Measurements from ENCODE around the gene OR5J2. TPM values are rescaled to one million over a fixed set of nuclear protein-coding genes. Genes with fewer than 3 reads are reported as not detected.

OR5J2 gene
- total and polyA plus RNA-seq, 2 of the 13 experiments (the other 11 are each of a cell fraction or from before 2014, with no cell fraction given) = not detected

GRCh38 chr11:56151376-56151775 lies 25.0 kb upstream of the OR5J2 start:
- Histone ChIP-seq H4K20me1 (ENCODE audit: insufficient read depth, low read length) (no peaks in the 10 kb centered on the region), H3K36me3 (replicated peaks in 1 of 2; ENCODE audit: control insufficient read depth in 1 of 2, insufficient read depth in 2 of 2, low read length in 2 of 2) (no peaks in the 10 kb centered on the region), H3K4me1 (ENCODE audit: insufficient read depth, low read length) (no peaks in the 10 kb centered on the region), H3K79me2 (ENCODE audit: insufficient read depth, low read length) (no peaks in the 10 kb centered on the region), H3K27ac (ENCODE audit: extremely low read length, insufficient read depth, low read length) (no peak overlapping the region), H2AFZ (ENCODE audit: low read length) (no peak overlapping the region), H3K4me2 (ENCODE audit: low read depth, low read length) (no peak overlapping the region), H3K4me3 (replicated peaks in 1 of 3; ENCODE audit: insufficient read depth in 1 of 3, low read depth in 2 of 3, low read length in 3 of 3) (no peak overlapping the region), H3K27me3 (ENCODE audit: control insufficient read depth in 1 of 2, insufficient read depth in 2 of 2, low read length in 2 of 2) (no peaks in the 10 kb centered on the region), H3K9ac (ENCODE audit: insufficient read depth, low read depth, low read length) (no peak overlapping the region), H3K9me3 (ENCODE audit: low read length) (peaks cover 87% of the 10 kb centered on the region)
- in situ Hi-C loops (cut with HindIII; ENCODE audit: extremely low pct_ligation_motif_present, low pct_unique_long_range_greater_than_20kb) (no loop called here), intact Hi-C loops (cut with micrococcal nuclease; ENCODE audit: unreplicated experiment) (loop anchor here (10.0 kb wide), 1 partner anchor 53 kb away; no protein-coding TSS in a partner anchor)
- POLR2A ChIA-PET = no interaction called here
- ATAC-seq (no peak), FAIRE-seq (no peak), DNase-seq (ENCODE audit: low spot score) (no peak)
- no TSS peak for BruUV-seq (replicated peaks)
- CTCF ChIA-PET (ENCODE audit: low intra/inter-chr PET ratio, low total read pairs) = no interaction called here
- 8% methylated on average over 1 of the region's 1 CpG for WGBS (ENCODE audit: low lambda C conversion rate)
- TF ChIP-seq UBTF (CRISPR knock-in tag; IDR thresholded peaks at IDR 0.05) = no peak
- TF ChIP-seq ZBTB44 (CRISPR knock-in tag; IDR thresholded peaks at IDR 0.05) = no peak
- no peak for TF ChIP-seq TBL1XR1 (IDR thresholded peaks at IDR 0.05; ENCODE audit: borderline replicate concordance, low read length, partially characterized antibody)
- no peak for TF ChIP-seq MXI1 (IDR thresholded peaks at IDR 0.05; ENCODE audit: borderline replicate concordance, low read depth, low read length)
- TF ChIP-seq NFIC (IDR thresholded peaks at IDR 0.05; ENCODE audit: low read length) = no peak
- TF ChIP-seq KMT2A (CRISPR knock-in tag; IDR thresholded peaks at IDR 0.05) = no peak
- no peak for TF ChIP-seq ZNF446 (CRISPR knock-in tag; IDR thresholded peaks at IDR 0.05)
- no peak for TF ChIP-seq ZNF234 (CRISPR knock-in tag; conservative IDR thresholded peaks at IDR 0.05)
- TF ChIP-seq HNRNPH1 (optimal IDR thresholded peaks at IDR 0.05; ENCODE audit: low read depth, low read length) = no peak
- TF ChIP-seq MED13 (CRISPR knock-in tag; IDR thresholded peaks at IDR 0.05) = no peak
- TF ChIP-seq ZNF660 (CRISPR knock-in tag; IDR thresholded peaks at IDR 0.05; ENCODE audit: borderline replicate concordance, low read depth) = no peak
- TF ChIP-seq TAF1 (CRISPR knock-in tag; IDR thresholded peaks at IDR 0.05) = no peak

All from HepG2 (cell line).